Panc1 (cell line): ENCODE results near the gene RNF212. TPM values are rescaled to one million over a fixed set of nuclear protein-coding genes. Genes with fewer than 3 reads are reported as not detected.

Source experiments
- ATAC-seq: fragments of 200-7000 bp; cut with Tn5 transposase; 2 replicates; pipeline ENCODE4 v1.9.1; 2020; ENCODE audit warnings: mild to moderate bottlenecking, moderate library complexity
- BruUV-seq: library from RNA; stranded (reverse); fragments of 400-500 nt; replicated peaks from 2 replicates; lab custom pipeline; 2021; lab: Mats Ljungman, UMichigan
- CTCF ChIA-PET: fragments of 300-600 bp; sonication (Branson Sonifier 250); formaldehyde crosslinking; loops from one replicate; lab custom pipeline; 2022; ENCODE audit warnings: antibody characterized with exemption; lab: Charles Lee
- POLR2A ChIA-PET: fragments of 300-600 bp; sonication (Branson Sonifier 250); formaldehyde crosslinking; loops from one replicate; lab custom pipeline; 2022; ENCODE audit warnings: antibody characterized with exemption; lab: Charles Lee
- DNase-seq: peaks from one replicate; pipeline ENCODE4 v3.0.0-alpha.2; 2010; ENCODE audit warnings: low read depth, low spot score
- H3K27ac ChIP-seq: 2 replicates; pipeline ENCODE4 v1.5.1; 2011; ENCODE audit warnings: mild to moderate bottlenecking, low read length, inconsistent platforms
- H3K27me3 ChIP-seq: fragments of 200-500 bp; sonication (Bioruptor generic); 2 replicates; pipeline ENCODE4 v1.6.0; 2014; ENCODE audit warnings: low read length, inconsistent platforms; ENCODE audit not compliant: control insufficient read depth, insufficient read depth
- H3K36me3 ChIP-seq: fragments of 200-500 bp; sonication (Bioruptor generic); 2 replicates; pipeline ENCODE4 v1.5.1; 2014; ENCODE audit warnings: inconsistent platforms, mild to moderate bottlenecking, low read length, moderate library complexity; ENCODE audit not compliant: control insufficient read depth, insufficient read depth
- H3K4me1 ChIP-seq: 2 replicates; pipeline ENCODE4 v1.5.1; 2011; ENCODE audit warnings: inconsistent platforms, mild to moderate bottlenecking, low read length, moderate library complexity; ENCODE audit not compliant: control insufficient read depth, insufficient read depth
- H3K4me3 ChIP-seq, 2 experiments: 2 replicates each; pipeline ENCODE4 v1.5.1; 2011 to 2012; ENCODE audit warnings: low read depth in 2 of 2, low read length in 2 of 2, mild to moderate bottlenecking in 2 of 2, inconsistent platforms in 1 of 2, moderate library complexity in 1 of 2
- H3K9me3 ChIP-seq: fragments of 200-500 bp; sonication (Bioruptor generic); 2 replicates; pipeline ENCODE4 v1.5.1; 2014; ENCODE audit warnings: low read depth, mild to moderate bottlenecking, inconsistent platforms, low read length, moderate library complexity; ENCODE audit not compliant: control insufficient read depth, insufficient read depth
- POLR2AphosphoS5 ChIP-seq: IDR thresholded peaks from 2 replicates; pipeline ENCODE4 v1.6.1; 2012; ENCODE audit warnings: mild to moderate bottlenecking, low read depth, low read length, moderate library complexity
- REST ChIP-seq, 2 experiments: IDR thresholded peaks; 2 replicates each; pipeline ENCODE4 v1.6.1; 2011 to 2012; ENCODE audit warnings: low read depth in 2 of 2, control low read depth in 1 of 2, low read length in 1 of 2, mild to moderate bottlenecking in 1 of 2, moderate library complexity in 1 of 2; ENCODE audit not compliant: insufficient read depth in 1 of 2
- SIN3A ChIP-seq: IDR thresholded peaks from 2 replicates; pipeline ENCODE4 v1.6.1; 2012; ENCODE audit warnings: low read depth, mild to moderate bottlenecking, low read length, moderate library complexity, borderline replicate concordance; ENCODE audit not compliant: insufficient read depth
- TCF7L2 ChIP-seq: IDR thresholded peaks from 2 replicates; pipeline ENCODE4 v1.6.1; 2011; ENCODE audit warnings: mild to moderate bottlenecking, low read depth, low read length, inconsistent platforms
- in situ Hi-C: cut with HindIII; loops from 2 replicates; pipeline ENCODE4 v1.10.0; 2016; ENCODE audit warnings: low sequenced_read_pairs, low pct_unique_long_range_greater_than_20kb
- intact Hi-C: fragments of 100-400 bp; cut with micrococcal nuclease; formaldehyde crosslinking; loops from one replicate; pipeline ENCODE4 v1.10.0; 2022; ENCODE audit not compliant: unreplicated experiment
- total RNA-seq: library from RNA; stranded (reverse); gene quantifications from one replicate; pipeline ENCODE4 v1.2.1, GENCODE V29; 2021; ENCODE audit not compliant: unreplicated experiment
- TF ChIP-seq, protein P1 (sequence below): fragments of 450-650 bp; IDR thresholded peaks from 2 replicates; pipeline ENCODE4 v1.5.1; 2017; ENCODE audit warnings: mild to moderate bottlenecking

The RNF212 gene
- total RNA-seq, 1 experiment from 2014 or later: not detected

GRCh38 chr4:1031956-1032795, 81.2 kb downstream of the RNF212 start:
- H3K36me3 ChIP-seq: no peaks in the 10 kb centered on the region
- in situ Hi-C loops: no loop called here
- DNase-seq: no peak
- intact Hi-C loops: no loop called here
- H3K9me3 ChIP-seq: no peaks in the 10 kb centered on the region
- H3K4me3 ChIP-seq: no peak overlapping the region
- no peaks in the 10 kb centered on the region for H3K27me3 ChIP-seq
- ChIA-PET POLR2A (no interaction called here), CTCF (interaction anchor here (0.7 kb wide), 1 partner anchor 37 kb away, joined by 3 read pairs; no protein-coding TSS in a partner anchor)
- no peak overlapping the region for H3K27ac ChIP-seq
- 0 out of 2 replicates have a peak, but pooled peaks have one; percentile 32 for ATAC-seq
- TF ChIP-seq SIN3A (no peak), POLR2AphosphoS5 (no peak), TCF7L2 (no peak), REST (IDR thresholded peaks at IDR 0.05; ENCODE audit: insufficient read depth in 1 of 2, low read depth in 2 of 2, low read length in 1 of 2) (no peak)
- TF ChIP-seq, protein P1, sequence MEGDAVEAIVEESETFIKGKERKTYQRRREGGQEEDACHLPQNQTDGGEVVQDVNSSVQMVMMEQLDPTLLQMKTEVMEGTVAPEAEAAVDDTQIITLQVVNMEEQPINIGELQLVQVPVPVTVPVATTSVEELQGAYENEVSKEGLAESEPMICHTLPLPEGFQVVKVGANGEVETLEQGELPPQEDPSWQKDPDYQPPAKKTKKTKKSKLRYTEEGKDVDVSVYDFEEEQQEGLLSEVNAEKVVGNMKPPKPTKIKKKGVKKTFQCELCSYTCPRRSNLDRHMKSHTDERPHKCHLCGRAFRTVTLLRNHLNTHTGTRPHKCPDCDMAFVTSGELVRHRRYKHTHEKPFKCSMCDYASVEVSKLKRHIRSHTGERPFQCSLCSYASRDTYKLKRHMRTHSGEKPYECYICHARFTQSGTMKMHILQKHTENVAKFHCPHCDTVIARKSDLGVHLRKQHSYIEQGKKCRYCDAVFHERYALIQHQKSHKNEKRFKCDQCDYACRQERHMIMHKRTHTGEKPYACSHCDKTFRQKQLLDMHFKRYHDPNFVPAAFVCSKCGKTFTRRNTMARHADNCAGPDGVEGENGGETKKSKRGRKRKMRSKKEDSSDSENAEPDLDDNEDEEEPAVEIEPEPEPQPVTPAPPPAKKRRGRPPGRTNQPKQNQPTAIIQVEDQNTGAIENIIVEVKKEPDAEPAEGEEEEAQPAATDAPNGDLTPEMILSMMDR: no peak
- peaks cover 24% of the 10 kb centered on the region for H3K4me1 ChIP-seq
- no TSS peak for BruUV-seq

GRCh38 chr4:1031346-1031745, 82.0 kb downstream of the RNF212 start:
- TF ChIP-seq SIN3A: no peak
- TF ChIP-seq, protein P1: no peak
- no peak for TF ChIP-seq REST (IDR thresholded peaks at IDR 0.05; ENCODE audit: insufficient read depth in 1 of 2, low read depth in 2 of 2, low read length in 1 of 2)
- no peak for TF ChIP-seq POLR2AphosphoS5
- no peak for TF ChIP-seq TCF7L2
- H3K4me3 ChIP-seq: no peak overlapping the region
- intact Hi-C loops (no loop called here), in situ Hi-C loops (no loop called here)
- H3K9me3 ChIP-seq: no peaks in the 10 kb centered on the region
- ATAC-seq (no peak), DNase-seq (no peak)
- ChIA-PET POLR2A (no interaction called here), CTCF (no interaction called here)
- H3K27me3 ChIP-seq: no peaks in the 10 kb centered on the region
- peaks cover 16% of the 10 kb centered on the region for H3K4me1 ChIP-seq
- no peak overlapping the region for H3K27ac ChIP-seq
- BruUV-seq: no TSS peak
- H3K36me3 ChIP-seq: no peaks in the 10 kb centered on the region
